ENCODE results near the gene ZNF385B. TPM values are rescaled to one million over a fixed set of nuclear protein-coding genes. Genes with fewer than 3 reads are reported as not detected.
A peak's percentile ranks its signal among the peaks of the same experiment; 100 is the strongest.

The ZNF385B gene
- total and polyA plus RNA-seq, 8 donors: 4.6 to 51.3 (median 6.1) TPM

- peak in 2 of 4 donors; percentile 19 to 37 for DNase-seq
- Histone ChIP-seq H3K9me3 (no peaks in the 10 kb centered on the region), H3K36me3 (no peaks in the 10 kb centered on the region), H3K27ac (no peak overlapping the region), H3K4me3 (no peak overlapping the region), H3K27me3 (no peaks in the 10 kb centered on the region), H3K4me1 (peaks cover 0 to 12% of the 10 kb centered on the region in 2 donors)
- TF ChIP-seq CTCF (IDR thresholded peaks at IDR 0.05): no peak
- ATAC-seq: peak; percentile 70
- intact Hi-C loops (cut with DNase I): no loop called here
Measured at GRCh38 chr2:179444056-179444455, 417.4 kb downstream of the ZNF385B start.

- Histone ChIP-seq H3K4me3 (no peak overlapping the region), H3K9me3 (no peaks in the 10 kb centered on the region), H3K27ac (no peak overlapping the region), H3K27me3 (no peaks in the 10 kb centered on the region), H3K36me3 (no peaks in the 10 kb centered on the region), H3K4me1 (peaks cover 0 to 12% of the 10 kb centered on the region in 2 donors)
- no peak for TF ChIP-seq CTCF (IDR thresholded peaks at IDR 0.05)
- peak; percentile 16 for ATAC-seq
- DNase-seq: no peak
- intact Hi-C loops (cut with DNase I): no loop called here
Measured at GRCh38 chr2:179443180-179443579, 418.2 kb downstream of the ZNF385B start.

- H3K4me3 ChIP-seq: no peak overlapping the region
- no peak for ATAC-seq
- H3K4me1 ChIP-seq: peaks cover 0 to 12% of the 10 kb centered on the region in 2 donors
- intact Hi-C loops (cut with DNase I): no loop called here
- TF ChIP-seq CTCF (IDR thresholded peaks at IDR 0.05): no peak
- no peak overlapping the region for H3K27ac ChIP-seq
- no peak for DNase-seq
- no peaks in the 10 kb centered on the region for H3K9me3 ChIP-seq
- H3K36me3 ChIP-seq: no peaks in the 10 kb centered on the region
- H3K27me3 ChIP-seq: no peaks in the 10 kb centered on the region
Measured at GRCh38 chr2:179442206-179442605, 419.2 kb downstream of the ZNF385B start.

- no peaks in the 10 kb centered on the region for H3K27me3 ChIP-seq
- ATAC-seq (no peak), DNase-seq (no peak)
- no peak for TF ChIP-seq CTCF (IDR thresholded peaks at IDR 0.05)
- no peak overlapping the region for H3K4me3 ChIP-seq
- no peak overlapping the region for H3K27ac ChIP-seq
- H3K4me1 ChIP-seq: peaks cover 0 to 12% of the 10 kb centered on the region in 2 donors
- no peaks in the 10 kb centered on the region for H3K9me3 ChIP-seq
- no peaks in the 10 kb centered on the region for H3K36me3 ChIP-seq
- intact Hi-C loops (cut with DNase I): no loop called here
Measured at GRCh38 chr2:179441551-179441950, 419.9 kb downstream of the ZNF385B start.

- Histone ChIP-seq H3K9me3 (no peaks in the 10 kb centered on the region), H3K27ac (no peak overlapping the region), H3K4me1 (peaks cover 0 to 12% of the 10 kb centered on the region in 2 donors), H3K36me3 (no peaks in the 10 kb centered on the region), H3K4me3 (no peak overlapping the region), H3K27me3 (no peaks in the 10 kb centered on the region)
- peak; percentile 64 for ATAC-seq
- peak; percentile 26 to 55 for TF ChIP-seq CTCF (IDR thresholded peaks at IDR 0.05)
- intact Hi-C loops (cut with DNase I): no loop called here
- DNase-seq: no peak
Measured at GRCh38 chr2:179440642-179441251, 420.7 kb downstream of the ZNF385B start.
